PFSK-1 (cell line): ENCODE data around the gene WFDC1.

Source experiments
- FOXP2 ChIP-seq: optimal IDR thresholded peaks from 2 replicates; pipeline ENCODE3; 2011; ENCODE audit warnings: borderline replicate concordance, control low read depth, inconsistent platforms; ENCODE audit not compliant: insufficient read depth; ENCODE audit errors: extremely low read length, extremely low read depth
- POLR2AphosphoS5 ChIP-seq: IDR thresholded peaks from 2 replicates; pipeline ENCODE4 v1.6.1; 2012; ENCODE audit warnings: low read depth, mild to moderate bottlenecking, control low read depth, low read length, moderate library complexity
- REST ChIP-seq, 2 experiments: IDR thresholded peaks; 2 replicates each; pipeline versions ENCODE4 v1.6.1 to v1.8.0; 2011 to 2012; ENCODE audit warnings: low read depth in 2 of 2, low read length in 2 of 2, control low read depth in 1 of 2, inconsistent platforms in 1 of 2, mild to moderate bottlenecking in 1 of 2, moderate library complexity in 1 of 2; ENCODE audit not compliant: insufficient read depth in 1 of 2
- SIN3A ChIP-seq: IDR thresholded peaks from 2 replicates; pipeline ENCODE4 v1.6.1; 2012; ENCODE audit warnings: mild to moderate bottlenecking, low read length, moderate library complexity, borderline replicate concordance; ENCODE audit not compliant: insufficient read depth
- TAF1 ChIP-seq: IDR thresholded peaks from 2 replicates; pipeline ENCODE4 v1.6.1; 2012; ENCODE audit warnings: low read length, control low read depth, borderline replicate concordance; ENCODE audit not compliant: insufficient read depth

GRCh38 chr16:84286578-84287240, 8.0 kb upstream of the WFDC1 start:
- TF ChIP-seq POLR2AphosphoS5 (no peak), REST (IDR thresholded peaks at IDR 0.05; ENCODE audit: insufficient read depth in 1 of 2, low read depth in 2 of 2, low read length in 2 of 2) (no peak), SIN3A (no peak), TAF1 (no peak), FOXP2 (no peak)
